Measurements from ENCODE around the gene INPP4A. TPM values are rescaled to one million over a fixed set of nuclear protein-coding genes. Genes with fewer than 3 reads are reported as not detected.

The INPP4A gene
- total RNA-seq, 2 experiments from 2014 or later, result 147 to 159 TPM

- no peak for ATAC-seq (ENCODE audit: low read depth)
- POLR2A ChIA-PET, result no interaction called here
- Mint-ChIP-seq H3K27me3 (no peaks in the 10 kb centered on the region), H3K36me3 (peaks cover 36% of the 10 kb centered on the region), H3K4me3 (no peak overlapping the region), H3K27ac (no peak overlapping the region), H3K4me1 (peaks cover 23% of the 10 kb centered on the region), H3K9me3 (no peaks in the 10 kb centered on the region)
- DNase-seq, result no peak
These were observed 76.6 kb downstream of the INPP4A start for GRCh38 chr2:98521266-98521665.

GRCh38 chr2:98522854-98523253 lies 78.2 kb downstream of the INPP4A start:
- no peak overlapping the region for H3K27ac Mint-ChIP-seq
- POLR2A ChIA-PET, result no interaction called here

GRCh38 chr2:98524168-98524567 lies 79.5 kb downstream of the INPP4A start:
- Mint-ChIP-seq H3K27me3 (no peaks in the 10 kb centered on the region), H3K9me3 (no peaks in the 10 kb centered on the region), H3K36me3 (peaks cover 50% of the 10 kb centered on the region), H3K4me3 (no peak overlapping the region), H3K27ac (no peak overlapping the region), H3K4me1 (peaks cover 3% of the 10 kb centered on the region)
- ATAC-seq (ENCODE audit: low read depth), result no peak
- no peak for DNase-seq
- POLR2A ChIA-PET, result interaction anchor here (0.7 kb wide), 1 partner anchor 1864 kb away, joined by 3 read pairs; no protein-coding TSS in a partner anchor

More at GRCh38 chr2:98522854-98523253, 78.2 kb downstream of the INPP4A start:
- peaks cover 9% of the 10 kb centered on the region for H3K4me1 Mint-ChIP-seq
- no peak overlapping the region for H3K4me3 Mint-ChIP-seq
- DNase-seq (no peak), ATAC-seq (ENCODE audit: low read depth) (no peak)
- H3K36me3 Mint-ChIP-seq, result peaks cover 43% of the 10 kb centered on the region
- H3K27me3 Mint-ChIP-seq, result no peaks in the 10 kb centered on the region
- H3K9me3 Mint-ChIP-seq, result no peaks in the 10 kb centered on the region

GRCh38 chr2:98528349-98528748 lies 83.7 kb downstream of the INPP4A start:
- no peak overlapping the region for H3K27ac Mint-ChIP-seq
- H3K4me3 Mint-ChIP-seq, result no peak overlapping the region
- ATAC-seq (ENCODE audit: low read depth) (no peak), DNase-seq (no peak)
- peaks cover 40% of the 10 kb centered on the region for H3K36me3 Mint-ChIP-seq
- no peaks in the 10 kb centered on the region for H3K27me3 Mint-ChIP-seq
- no peaks in the 10 kb centered on the region for H3K9me3 Mint-ChIP-seq
- POLR2A ChIA-PET, result interaction anchor here (0.7 kb wide), 1 partner anchor 21 kb away, joined by 3 read pairs; no protein-coding TSS in a partner anchor
- no peaks in the 10 kb centered on the region for H3K4me1 Mint-ChIP-seq

GRCh38 chr2:98530114-98530513 lies 85.5 kb downstream of the INPP4A start:
- DNase-seq (no peak), ATAC-seq (ENCODE audit: low read depth) (no peak)
- POLR2A ChIA-PET, result no interaction called here
- Mint-ChIP-seq H3K27me3 (no peaks in the 10 kb centered on the region), H3K4me1 (no peaks in the 10 kb centered on the region), H3K4me3 (no peak overlapping the region), H3K27ac (no peak overlapping the region), H3K9me3 (no peaks in the 10 kb centered on the region), H3K36me3 (peaks cover 34% of the 10 kb centered on the region)

GRCh38 chr2:98532756-98533155 lies 88.1 kb downstream of the INPP4A start:
- no peaks in the 10 kb centered on the region for H3K9me3 Mint-ChIP-seq

GRCh38 chr2:98533547-98533946 lies 88.9 kb downstream of the INPP4A start:
- no peaks in the 10 kb centered on the region for H3K9me3 Mint-ChIP-seq
- H3K36me3 Mint-ChIP-seq, result peaks cover 32% of the 10 kb centered on the region
- no peak overlapping the region for H3K4me3 Mint-ChIP-seq
- H3K4me1 Mint-ChIP-seq, result no peaks in the 10 kb centered on the region
- no peaks in the 10 kb centered on the region for H3K27me3 Mint-ChIP-seq
- POLR2A ChIA-PET, result no interaction called here
- DNase-seq (no peak), ATAC-seq (ENCODE audit: low read depth) (no peak)
- no peak overlapping the region for H3K27ac Mint-ChIP-seq

More at GRCh38 chr2:98532756-98533155, 88.1 kb downstream of the INPP4A start:
- Mint-ChIP-seq H3K27me3 (no peaks in the 10 kb centered on the region), H3K27ac (no peak overlapping the region), H3K36me3 (peaks cover 35% of the 10 kb centered on the region), H3K4me1 (no peaks in the 10 kb centered on the region), H3K4me3 (no peak overlapping the region)
- POLR2A ChIA-PET, result no interaction called here
- no peak for DNase-seq
- ATAC-seq (ENCODE audit: low read depth), result no peak

- Mint-ChIP-seq H3K27me3 (no peaks in the 10 kb centered on the region), H3K9me3 (no peaks in the 10 kb centered on the region), H3K36me3 (peaks cover 36% of the 10 kb centered on the region), H3K27ac (peak overlapping the region; percentile 13), H3K4me1 (no peaks in the 10 kb centered on the region), H3K4me3 (no peak overlapping the region)
- DNase-seq, result no peak
- POLR2A ChIA-PET, result no interaction called here
- no peak for ATAC-seq (ENCODE audit: low read depth)
These were observed 90.1 kb downstream of the INPP4A start for GRCh38 chr2:98534761-98535160.

- Mint-ChIP-seq H3K27me3 (no peaks in the 10 kb centered on the region), H3K9me3 (no peaks in the 10 kb centered on the region), H3K4me3 (no peak overlapping the region), H3K4me1 (peaks cover 2% of the 10 kb centered on the region), H3K27ac (peak overlapping the region; percentile 22), H3K36me3 (peaks cover 41% of the 10 kb centered on the region)
- ATAC-seq (ENCODE audit: low read depth), result no peak
- DNase-seq, result no peak
- POLR2A ChIA-PET, result no interaction called here
These were observed 91.5 kb downstream of the INPP4A start for GRCh38 chr2:98535971-98536677.

- Mint-ChIP-seq H3K36me3 (peaks cover 50% of the 10 kb centered on the region), H3K4me1 (peaks cover 7% of the 10 kb centered on the region), H3K27ac (no peak overlapping the region), H3K27me3 (no peaks in the 10 kb centered on the region), H3K9me3 (no peaks in the 10 kb centered on the region), H3K4me3 (no peak overlapping the region)
- no peak for DNase-seq
- POLR2A ChIA-PET, result no interaction called here
- ATAC-seq (ENCODE audit: low read depth), result no peak
These were observed 92.9 kb downstream of the INPP4A start for GRCh38 chr2:98537390-98538126.

- H3K4me1 Mint-ChIP-seq, result peaks cover 7% of the 10 kb centered on the region
- peak overlapping the region; percentile 71 for H3K27ac Mint-ChIP-seq
- no peak overlapping the region for H3K4me3 Mint-ChIP-seq
- ATAC-seq (ENCODE audit: low read depth) (no peak), DNase-seq (no peak)
- POLR2A ChIA-PET, result no interaction called here
- H3K27me3 Mint-ChIP-seq, result no peaks in the 10 kb centered on the region
- peaks cover 49% of the 10 kb centered on the region for H3K36me3 Mint-ChIP-seq
- no peaks in the 10 kb centered on the region for H3K9me3 Mint-ChIP-seq
These were observed 93.8 kb downstream of the INPP4A start for GRCh38 chr2:98538280-98539041.

- Mint-ChIP-seq H3K36me3 (peaks cover 53% of the 10 kb centered on the region), H3K27ac (no peak overlapping the region), H3K4me3 (no peak overlapping the region), H3K27me3 (no peaks in the 10 kb centered on the region), H3K9me3 (no peaks in the 10 kb centered on the region), H3K4me1 (peaks cover 7% of the 10 kb centered on the region)
- no peak for DNase-seq
- ATAC-seq (ENCODE audit: low read depth), result no peak
- POLR2A ChIA-PET, result no interaction called here
These were observed 94.5 kb downstream of the INPP4A start for GRCh38 chr2:98539056-98539735.

GRCh38 chr2:98540536-98540935 lies 95.9 kb downstream of the INPP4A start:
- no peak overlapping the region for H3K4me3 Mint-ChIP-seq
- H3K36me3 Mint-ChIP-seq, result peaks cover 57% of the 10 kb centered on the region
- H3K9me3 Mint-ChIP-seq, result no peaks in the 10 kb centered on the region
- DNase-seq (no peak), ATAC-seq (ENCODE audit: low read depth) (no peak)
- H3K4me1 Mint-ChIP-seq, result peaks cover 9% of the 10 kb centered on the region
- POLR2A ChIA-PET, result no interaction called here
- no peaks in the 10 kb centered on the region for H3K27me3 Mint-ChIP-seq
- H3K27ac Mint-ChIP-seq, result no peak overlapping the region
